Fibroblast of the aortic adventitia (primary cell): ENCODE data around the gene LRRC36. TPM values are rescaled to one million over a fixed set of nuclear protein-coding genes. Genes with fewer than 3 reads are reported as not detected.

ENCODE experiments used
- DNase-seq: peaks from one replicate; pipeline ENCODE4 v3.0.0-alpha.2; 2010; ENCODE audit warnings: low read depth
- H3K4me3 ChIP-seq: 2 replicates; pipeline ENCODE4 v1.5.1; 2011; ENCODE audit warnings: low read depth, mild to moderate bottlenecking, control low read depth, low read length, moderate library complexity
- total RNA-seq: library from RNA; depleted of rRNA; stranded (reverse); fragments of >200 nt; gene quantifications from 2 replicates; pipeline ENCODE4 v1.2.3, GENCODE V29; 2012; ENCODE audit warnings: low replicate concordance
- TF ChIP-seq, protein P1 (sequence below): IDR thresholded peaks from 2 replicates; pipeline ENCODE4 v1.5.1; 2011; ENCODE audit warnings: mild to moderate bottlenecking, low read length, control low read depth, inconsistent platforms; ENCODE audit not compliant: insufficient read depth

LRRC36 gene
- total RNA-seq, 1 donor, result not detected

DNA sequence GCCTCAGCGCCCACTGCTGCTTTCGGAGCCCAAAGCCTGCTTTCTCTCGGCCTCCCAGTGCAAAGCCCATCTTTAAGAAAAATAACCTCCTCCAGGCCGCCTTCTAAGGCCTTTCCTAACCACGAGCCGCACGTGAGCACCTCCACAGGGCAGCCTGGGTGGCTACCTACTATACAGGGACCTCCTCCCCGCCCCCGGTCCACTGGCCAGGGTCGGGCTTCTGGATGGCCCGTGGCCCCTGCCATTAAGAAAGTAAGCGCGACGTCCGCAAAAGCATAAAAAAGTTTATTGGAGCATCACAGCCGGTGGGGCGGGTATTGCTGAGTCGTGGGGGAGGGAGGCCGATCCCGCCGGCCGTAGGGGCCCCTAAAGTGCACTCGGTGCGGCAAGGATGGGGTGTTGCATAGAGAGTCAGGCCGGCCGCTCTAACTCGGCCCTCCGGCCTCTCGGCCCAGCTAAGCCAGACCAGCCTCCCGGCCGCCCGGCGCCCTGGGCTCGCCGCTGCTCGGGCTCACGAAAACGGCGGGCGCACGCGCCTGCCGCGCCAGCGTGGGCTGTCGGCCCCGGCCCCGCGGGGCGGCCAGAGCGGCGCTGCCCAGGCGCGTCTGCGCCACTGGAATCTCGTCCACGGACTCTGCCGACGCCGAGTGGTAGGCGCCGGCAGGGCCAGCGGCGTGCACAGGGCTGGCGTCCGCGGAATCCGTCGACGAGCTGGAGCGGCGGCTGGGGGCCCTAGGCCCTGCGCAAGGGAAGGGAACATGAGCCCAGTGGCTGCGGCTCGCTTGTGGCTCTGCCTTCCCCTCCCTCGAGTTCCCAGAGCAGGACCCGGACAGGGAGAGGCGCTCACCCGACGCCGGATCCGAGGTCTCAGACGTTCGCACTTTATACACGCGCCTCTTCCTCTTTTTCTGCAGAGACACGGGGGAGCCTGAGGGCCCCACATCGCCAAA, 67.8 kb downstream of the LRRC36 start:
- no peak overlapping the region for H3K4me3 ChIP-seq
- DNase-seq, result no peak
- TF ChIP-seq, protein P1, sequence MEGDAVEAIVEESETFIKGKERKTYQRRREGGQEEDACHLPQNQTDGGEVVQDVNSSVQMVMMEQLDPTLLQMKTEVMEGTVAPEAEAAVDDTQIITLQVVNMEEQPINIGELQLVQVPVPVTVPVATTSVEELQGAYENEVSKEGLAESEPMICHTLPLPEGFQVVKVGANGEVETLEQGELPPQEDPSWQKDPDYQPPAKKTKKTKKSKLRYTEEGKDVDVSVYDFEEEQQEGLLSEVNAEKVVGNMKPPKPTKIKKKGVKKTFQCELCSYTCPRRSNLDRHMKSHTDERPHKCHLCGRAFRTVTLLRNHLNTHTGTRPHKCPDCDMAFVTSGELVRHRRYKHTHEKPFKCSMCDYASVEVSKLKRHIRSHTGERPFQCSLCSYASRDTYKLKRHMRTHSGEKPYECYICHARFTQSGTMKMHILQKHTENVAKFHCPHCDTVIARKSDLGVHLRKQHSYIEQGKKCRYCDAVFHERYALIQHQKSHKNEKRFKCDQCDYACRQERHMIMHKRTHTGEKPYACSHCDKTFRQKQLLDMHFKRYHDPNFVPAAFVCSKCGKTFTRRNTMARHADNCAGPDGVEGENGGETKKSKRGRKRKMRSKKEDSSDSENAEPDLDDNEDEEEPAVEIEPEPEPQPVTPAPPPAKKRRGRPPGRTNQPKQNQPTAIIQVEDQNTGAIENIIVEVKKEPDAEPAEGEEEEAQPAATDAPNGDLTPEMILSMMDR, result no peak

DNA sequence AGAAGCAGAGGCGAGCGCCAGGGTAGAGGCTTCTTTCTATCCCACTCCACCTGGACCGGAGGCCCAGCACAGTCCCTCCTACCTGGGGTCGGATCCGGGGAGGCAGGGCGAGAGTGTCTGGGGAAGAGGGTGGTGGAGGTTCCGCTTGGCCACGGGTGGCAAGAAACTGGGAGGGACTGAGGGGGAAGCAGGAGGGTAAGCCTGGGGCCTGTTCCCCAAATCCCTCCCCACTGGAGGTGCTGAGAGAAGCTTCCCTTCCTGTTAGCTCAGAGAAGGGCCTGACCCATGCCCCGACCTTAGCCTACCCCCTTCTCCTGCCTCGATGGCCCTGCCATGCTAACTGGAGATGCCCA, 68.5 kb downstream of the LRRC36 start:
- DNase-seq, result no peak
- TF ChIP-seq, protein P1, result no peak
- H3K4me3 ChIP-seq, result no peak overlapping the region

DNA sequence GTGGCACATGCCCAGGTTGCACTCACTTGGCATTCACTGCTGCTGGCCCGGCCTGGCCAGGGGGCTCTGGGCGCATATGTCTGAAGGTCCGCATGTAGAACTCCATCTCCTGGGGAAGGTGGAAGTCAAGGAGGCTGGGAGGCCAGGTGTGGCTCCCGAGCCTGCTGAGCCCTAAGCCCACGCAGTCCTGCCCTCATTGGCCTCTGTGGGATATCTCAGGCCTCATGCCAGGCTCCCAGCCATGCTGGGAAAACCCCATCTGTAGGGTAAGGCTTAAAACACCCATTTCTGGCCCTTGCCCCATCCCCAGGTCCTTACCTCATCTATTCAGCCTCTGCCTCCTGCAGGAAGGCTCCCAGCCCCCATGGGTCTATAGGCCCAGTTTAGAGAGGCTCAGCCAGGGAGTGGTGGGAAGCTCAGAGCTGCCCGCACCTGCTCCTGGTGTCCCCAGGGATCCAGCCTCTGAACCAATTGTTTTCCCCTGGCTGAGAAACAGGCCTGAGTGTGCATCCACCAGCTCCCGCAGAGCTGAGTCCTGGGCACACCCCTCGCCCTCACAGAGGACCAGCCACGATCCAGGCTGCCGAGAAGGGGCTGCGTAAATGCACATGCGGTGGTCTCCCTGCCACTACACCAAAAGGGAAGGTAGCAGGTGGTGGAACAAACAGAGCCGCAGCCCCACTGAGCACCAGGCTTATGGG, 69.0 kb downstream of the LRRC36 start:
- H3K4me3 ChIP-seq, result no peak overlapping the region
- TF ChIP-seq, protein P1, result no peak
- DNase-seq, result no peak

DNA sequence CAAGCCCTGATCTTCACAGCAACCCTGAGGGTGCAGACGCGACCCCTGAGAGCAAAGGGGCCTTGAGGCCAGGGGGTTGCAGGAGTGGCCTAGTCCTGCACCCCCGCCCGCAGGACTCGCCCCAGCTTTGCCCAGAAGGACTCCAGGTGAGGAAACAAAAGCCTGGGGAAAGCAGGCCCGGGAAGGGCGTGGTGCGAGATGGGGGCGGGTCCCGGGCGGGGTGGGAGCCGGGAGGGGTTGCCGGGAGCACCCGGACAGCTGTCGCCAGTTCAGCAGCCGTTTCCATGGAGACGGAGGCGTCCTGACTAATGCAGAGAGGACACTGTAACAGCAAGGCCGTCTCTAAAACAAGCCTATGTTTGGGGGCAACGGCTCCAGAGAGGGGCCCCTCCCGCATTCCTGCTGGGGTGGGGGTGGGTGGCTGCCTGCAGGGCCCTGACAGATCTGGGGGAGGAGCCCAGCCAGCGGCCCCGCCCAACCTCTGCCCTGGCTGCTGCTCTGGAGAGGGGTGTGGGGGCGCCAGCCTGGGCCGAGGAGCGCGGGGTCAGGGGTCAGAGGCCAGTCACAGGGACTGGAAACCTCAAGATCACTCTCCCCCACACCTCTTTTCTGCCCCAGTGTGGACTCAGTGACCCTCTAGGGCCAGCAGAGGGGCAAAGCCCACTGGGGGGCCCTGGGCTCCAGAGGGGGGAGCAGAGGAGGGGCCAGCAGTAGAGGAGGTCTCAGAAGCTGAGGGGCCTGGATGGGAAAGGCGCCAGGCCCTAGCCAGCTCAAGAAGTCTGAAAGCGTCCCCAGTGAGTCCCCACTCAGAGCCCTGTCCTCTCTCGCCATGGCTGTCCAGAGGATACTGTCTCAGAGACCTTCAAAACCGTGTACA, 69.8 kb downstream of the LRRC36 start:
- no peak overlapping the region for H3K4me3 ChIP-seq
- TF ChIP-seq, protein P1, result no peak
- peak; percentile 50 for DNase-seq

DNA sequence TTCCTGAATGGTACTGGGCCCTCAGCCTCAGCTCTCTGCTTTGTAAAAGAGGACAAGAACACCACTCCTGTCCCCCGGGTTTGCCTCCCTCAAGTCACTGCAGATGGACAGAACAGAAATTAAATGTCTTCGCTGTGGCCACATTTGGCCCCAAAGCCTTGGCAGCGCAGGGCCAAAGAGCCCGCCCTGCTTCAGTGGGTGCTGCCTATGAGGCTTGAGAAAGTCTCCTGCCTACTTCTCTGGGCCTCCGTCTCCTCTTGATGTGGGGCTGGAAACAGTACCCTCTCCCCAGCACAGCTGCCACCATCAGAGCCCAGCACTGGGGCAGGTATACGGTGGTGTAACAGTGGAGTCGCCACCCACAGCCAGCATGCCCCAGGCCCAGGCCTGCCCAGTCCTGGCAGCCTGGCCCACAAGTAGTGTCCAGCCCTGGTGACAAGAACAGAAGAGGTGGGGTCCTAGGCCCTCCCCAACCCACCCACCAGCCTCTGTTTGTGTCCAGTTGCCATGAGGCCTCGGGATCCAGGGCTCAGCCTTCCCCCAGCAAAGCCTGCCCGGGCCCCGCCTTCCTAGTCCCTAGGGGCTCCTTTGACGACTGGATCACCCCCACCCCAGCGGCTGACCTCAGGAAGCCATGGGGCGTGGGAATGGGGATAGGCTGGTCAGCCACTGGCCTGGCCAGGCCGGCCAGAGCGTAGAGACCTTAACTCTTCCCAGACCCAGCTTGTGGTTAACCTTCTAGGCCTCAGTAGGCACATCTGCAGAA, 70.6 kb downstream of the LRRC36 start:
- DNase-seq, result no peak
- TF ChIP-seq, protein P1, result no peak
- no peak overlapping the region for H3K4me3 ChIP-seq
